AG04450 (cell line): ENCODE results near the gene TMEM117. TPM values are rescaled to one million over a fixed set of nuclear protein-coding genes. Genes with fewer than 3 reads are reported as not detected.

Experiments
- CTCF ChIA-PET: fragments of 300-600, 350-600 bp; formaldehyde crosslinking; extraction: SDS; loops from one replicate; lab custom pipeline; 2022; ENCODE audit warnings: antibody characterized with exemption, inconsistent platforms; lab: Charles Lee
- POLR2A ChIA-PET: fragments of 350-600 bp; formaldehyde crosslinking; extraction: SDS; loops from one replicate; lab custom pipeline; 2021; ENCODE audit warnings: antibody characterized with exemption, inconsistent platforms; lab: Yijun Ruan, JAX
- DNase-seq: peaks from one replicate; pipeline ENCODE4 v3.0.0-alpha.2; 2011; ENCODE audit warnings: low read depth, low spot score
- H3K27ac ChIP-seq: one replicate; pipeline ENCODE4 v1.5.1; 2012; ENCODE audit warnings: low read depth, low read length, control low read depth
- H3K27me3 ChIP-seq: one replicate; pipeline ENCODE4 v1.6.0; 2012; ENCODE audit warnings: low read length; ENCODE audit not compliant: control insufficient read depth, insufficient read depth
- H3K4me3 ChIP-seq: 2 replicates; pipeline ENCODE4 v1.5.1; 2011; ENCODE audit warnings: mild to moderate bottlenecking, low read depth, low read length, control low read depth
- H3K9me3 ChIP-seq: 2 replicates; pipeline ENCODE4 v1.5.1; 2012; ENCODE audit warnings: low read length; ENCODE audit not compliant: control insufficient read depth, insufficient read depth
- polyA plus RNA-seq: library from polyadenylated mRNA; depleted of rRNA; stranded (reverse); fragments of >200 nt; gene quantifications from 2 replicates; pipeline ENCODE4 v1.2.3, GENCODE V29; 2011
- TF ChIP-seq, protein P1 (sequence below): IDR thresholded peaks from 2 replicates; pipeline ENCODE4 v1.5.1; 2011; ENCODE audit warnings: low read depth, low read length, control low read depth, inconsistent platforms

Gene TMEM117
- polyA plus RNA-seq, 1 experiment = 11.3 TPM

DNA sequence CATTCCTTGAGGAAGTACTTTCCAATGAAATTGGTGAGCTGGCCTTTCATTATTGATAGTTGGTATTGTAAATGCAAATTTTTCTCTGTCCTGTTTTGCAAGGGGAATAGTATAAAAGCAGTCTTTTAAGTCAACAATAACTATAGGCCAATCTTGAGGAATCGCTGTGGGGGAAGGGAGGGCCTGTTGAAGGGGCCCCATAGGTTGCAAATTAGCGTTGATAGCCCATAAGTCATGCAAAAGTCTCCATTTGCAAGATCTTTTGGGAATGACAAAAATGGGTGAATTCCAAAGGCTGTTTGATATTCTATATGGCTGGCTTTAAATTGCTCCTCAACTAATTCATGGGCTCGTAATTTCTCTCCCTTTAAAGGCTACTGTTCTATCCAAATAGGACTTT lies 143.6 kb downstream of the TMEM117 start:
- H3K9me3 ChIP-seq = no peaks in the 10 kb centered on the region
- H3K4me3 ChIP-seq = no peak overlapping the region
- no peak for DNase-seq
- TF ChIP-seq, protein P1, sequence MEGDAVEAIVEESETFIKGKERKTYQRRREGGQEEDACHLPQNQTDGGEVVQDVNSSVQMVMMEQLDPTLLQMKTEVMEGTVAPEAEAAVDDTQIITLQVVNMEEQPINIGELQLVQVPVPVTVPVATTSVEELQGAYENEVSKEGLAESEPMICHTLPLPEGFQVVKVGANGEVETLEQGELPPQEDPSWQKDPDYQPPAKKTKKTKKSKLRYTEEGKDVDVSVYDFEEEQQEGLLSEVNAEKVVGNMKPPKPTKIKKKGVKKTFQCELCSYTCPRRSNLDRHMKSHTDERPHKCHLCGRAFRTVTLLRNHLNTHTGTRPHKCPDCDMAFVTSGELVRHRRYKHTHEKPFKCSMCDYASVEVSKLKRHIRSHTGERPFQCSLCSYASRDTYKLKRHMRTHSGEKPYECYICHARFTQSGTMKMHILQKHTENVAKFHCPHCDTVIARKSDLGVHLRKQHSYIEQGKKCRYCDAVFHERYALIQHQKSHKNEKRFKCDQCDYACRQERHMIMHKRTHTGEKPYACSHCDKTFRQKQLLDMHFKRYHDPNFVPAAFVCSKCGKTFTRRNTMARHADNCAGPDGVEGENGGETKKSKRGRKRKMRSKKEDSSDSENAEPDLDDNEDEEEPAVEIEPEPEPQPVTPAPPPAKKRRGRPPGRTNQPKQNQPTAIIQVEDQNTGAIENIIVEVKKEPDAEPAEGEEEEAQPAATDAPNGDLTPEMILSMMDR = no peak
- H3K27ac ChIP-seq = no peak overlapping the region
- no peaks in the 10 kb centered on the region for H3K27me3 ChIP-seq
- ChIA-PET POLR2A (no interaction called here), CTCF (no interaction called here)

- Histone ChIP-seq H3K9me3 (no peaks in the 10 kb centered on the region), H3K27me3 (no peaks in the 10 kb centered on the region), H3K27ac (no peak overlapping the region), H3K4me3 (no peak overlapping the region)
- no peak for DNase-seq
- ChIA-PET POLR2A (no interaction called here), CTCF (no interaction called here)
- TF ChIP-seq, protein P1 = no peak
These were observed 144.8 kb downstream of the TMEM117 start for GRCh38 chr12:43980627-43981191.

GRCh38 chr12:43981726-43982125 lies 145.8 kb downstream of the TMEM117 start:
- H3K4me3 ChIP-seq = no peak overlapping the region
- POLR2A ChIA-PET = no interaction called here
- TF ChIP-seq, protein P1 = no peak

DNA sequence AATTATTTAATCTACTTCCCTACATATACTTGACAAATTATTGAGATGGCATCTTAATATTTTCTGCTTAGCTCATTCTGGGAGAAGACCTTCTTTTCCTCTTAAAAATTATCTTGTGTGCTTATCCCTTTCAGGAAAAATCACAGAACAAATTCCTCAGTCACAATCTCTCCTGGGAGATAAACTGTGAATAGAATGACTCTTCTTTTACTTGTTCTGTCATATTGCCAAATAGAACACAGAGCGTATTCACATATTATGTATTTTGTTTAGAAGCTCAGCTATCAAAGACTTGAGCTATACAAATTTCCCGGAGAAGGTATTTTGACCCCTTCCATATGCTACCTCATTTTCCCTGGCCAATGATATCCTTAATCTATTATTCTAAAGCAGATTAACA lies 146.7 kb downstream of the TMEM117 start:
- Histone ChIP-seq H3K27me3 (no peaks in the 10 kb centered on the region), H3K4me3 (no peak overlapping the region), H3K9me3 (no peaks in the 10 kb centered on the region), H3K27ac (no peak overlapping the region)
- CTCF ChIA-PET = interaction anchor here (1.0 to 1.2 kb wide), 2 partner anchors 19 to 966 kb away, joined by 3 to 4 read pairs; no protein-coding TSS in a partner anchor
- POLR2A ChIA-PET = no interaction called here
- DNase-seq = no peak
- TF ChIP-seq, protein P1 = no peak

More at GRCh38 chr12:43981726-43982125, 145.8 kb downstream of the TMEM117 start:
- Histone ChIP-seq H3K9me3 (no peaks in the 10 kb centered on the region), H3K27ac (no peak overlapping the region), H3K27me3 (no peaks in the 10 kb centered on the region)
- no peak for DNase-seq
- CTCF ChIA-PET = interaction anchor here (1.2 kb wide), 1 partner anchor 20 kb away, joined by 3 read pairs; no protein-coding TSS in a partner anchor

- TF ChIP-seq, protein P1 = no peak
- Histone ChIP-seq H3K27ac (no peak overlapping the region), H3K9me3 (no peaks in the 10 kb centered on the region), H3K27me3 (no peaks in the 10 kb centered on the region), H3K4me3 (no peak overlapping the region)
- ChIA-PET POLR2A (no interaction called here), CTCF (interaction anchor here (1.0 kb wide), 1 partner anchor 959 kb away, joined by 3 read pairs; no protein-coding TSS in a partner anchor)
- DNase-seq = no peak
These were observed 153.1 kb downstream of the TMEM117 start for GRCh38 chr12:43988838-43989560.
